Endothelial cell of umbilical vein (primary cell): ENCODE data around the gene SCN10A. TPM values are rescaled to one million over a fixed set of nuclear protein-coding genes. Genes with fewer than 3 reads are reported as not detected.

Experiments
- BruUV-seq: library from RNA; stranded (reverse); fragments of 400-500 nt; replicated peaks from 2 replicates; lab custom pipeline; 2021; lab: Mats Ljungman, UMichigan
- CTCF ChIA-PET: fragments of 300-600, 350-600 bp; sonication (Branson Sonifier 250); formaldehyde crosslinking; loops from one replicate; lab custom pipeline; 2021; ENCODE audit warnings: antibody characterized with exemption, inconsistent platforms; lab: Charles Lee
- POLR2A ChIA-PET: fragments of 300-600, 350-600 bp; sonication (Branson Sonifier 250); formaldehyde crosslinking; loops from one replicate; lab custom pipeline; 2021; ENCODE audit warnings: antibody characterized with exemption, inconsistent platforms; lab: Charles Lee
- DNase-seq: peaks from one replicate; pipeline ENCODE4 v3.0.0-alpha.2; 2011; ENCODE audit warnings: low read depth, low spot score
- FAIRE-seq: peaks from 2 replicates; lab custom pipeline; 2011; peaks lifted over from hg19 to GRCh38; lab: Jason Lieb, UNC
- H2AFZ ChIP-seq: 2 replicates; pipeline ENCODE4 v1.6.0; 2012; ENCODE audit warnings: low read depth, low read length, control low read depth, inconsistent platforms
- H3K27ac ChIP-seq: 2 replicates; pipeline ENCODE4 v1.5.1; 2011; ENCODE audit warnings: low read depth, mild to moderate bottlenecking, control low read depth, low read length, moderate library complexity; ENCODE audit not compliant: insufficient read depth
- H3K27me3 ChIP-seq, 2 experiments: 2 replicates each; pipeline versions ENCODE4 v1.6.0 to v1.6.1; 2011; ENCODE audit warnings: low read length in 2 of 2, mixed read lengths in 1 of 2; ENCODE audit not compliant: control insufficient read depth in 2 of 2, insufficient read depth in 2 of 2
- H3K36me3 ChIP-seq, 2 experiments: 2 replicates in 1 of 2; 3 replicates in 1 of 2; pipeline ENCODE4 v1.5.1; 2011; ENCODE audit warnings: low read length in 2 of 2, mild to moderate bottlenecking in 1 of 2, moderate library complexity in 1 of 2; ENCODE audit not compliant: control insufficient read depth in 2 of 2, insufficient read depth in 2 of 2; ENCODE audit errors: extremely low read depth in 1 of 2
- H3K4me1 ChIP-seq: 3 replicates; pipeline ENCODE4 v1.5.1; 2011; ENCODE audit warnings: mild to moderate bottlenecking, low read length; ENCODE audit not compliant: control insufficient read depth, insufficient read depth; ENCODE audit errors: extremely low read depth
- H3K4me2 ChIP-seq: 2 replicates; pipeline ENCODE4 v1.6.1; 2011; ENCODE audit warnings: low read length, control low read depth, mixed read lengths; ENCODE audit not compliant: insufficient read depth
- H3K4me3 ChIP-seq, 3 experiments: fragments of 200-600 bp in 1 of 3; sonication (generic), shearing (Covaris generic) in 1 of 3; replicated peaks in 1 of 3; 2 replicates each; pipeline ENCODE4 v1.5.1; 2011 to 2016; ENCODE audit warnings: control low read depth in 3 of 3, low read length in 3 of 3, mild to moderate bottlenecking in 2 of 3, inconsistent platforms in 1 of 3, low read depth in 1 of 3, moderate library complexity in 1 of 3; ENCODE audit not compliant: insufficient read depth in 1 of 3
- H3K79me2 ChIP-seq: 2 replicates; pipeline ENCODE4 v1.6.0; 2012; ENCODE audit warnings: low read length, inconsistent platforms; ENCODE audit not compliant: control insufficient read depth, insufficient read depth
- H3K9ac ChIP-seq: replicated peaks from 2 replicates; pipeline ENCODE3; 2011; ENCODE audit warnings: low read length, control low read depth; ENCODE audit not compliant: insufficient read depth; ENCODE audit errors: extremely low read depth
- H3K9me1 ChIP-seq: replicated peaks from 3 replicates; pipeline ENCODE4 v1.6.0; 2011; ENCODE audit warnings: mild to moderate bottlenecking, low read length; ENCODE audit not compliant: control insufficient read depth, insufficient read depth; ENCODE audit errors: extremely low read depth
- H3K9me3 ChIP-seq: replicated peaks from 2 replicates; pipeline ENCODE4 v1.5.1; 2012; ENCODE audit warnings: low read length, inconsistent platforms; ENCODE audit not compliant: control insufficient read depth, insufficient read depth
- H4K20me1 ChIP-seq: replicated peaks from 2 replicates; pipeline ENCODE3; 2011; ENCODE audit warnings: mild to moderate bottlenecking, low read length; ENCODE audit not compliant: control insufficient read depth, insufficient read depth; ENCODE audit errors: extremely low read depth
- CTCF ChIP-seq, 2 donors: IDR thresholded peaks; 1 replicate in 1 of 2; 2 replicates in 1 of 2; pipeline ENCODE4 v1.5.1; 2011; ENCODE audit warnings: low read length in 2 of 2, mild to moderate bottlenecking in 2 of 2, moderate library complexity in 2 of 2, control low read depth in 1 of 2, inconsistent platforms in 1 of 2, low read depth in 1 of 2; ENCODE audit not compliant: insufficient read depth in 1 of 2; ENCODE audit errors: extremely low read depth in 1 of 2
- EZH2 ChIP-seq: IDR thresholded peaks from 2 replicates; pipeline ENCODE4 v1.6.1; 2012; ENCODE audit warnings: borderline replicate concordance, low read depth, mild to moderate bottlenecking, moderate library complexity, low read length, inconsistent platforms; ENCODE audit not compliant: severe bottlenecking
- FOS ChIP-seq: IDR thresholded peaks from 2 replicates; pipeline ENCODE4 v1.6.1; 2011; ENCODE audit warnings: mild to moderate bottlenecking, low read length, moderate library complexity, borderline replicate concordance; ENCODE audit not compliant: insufficient read depth
- GATA2 ChIP-seq: IDR thresholded peaks from 2 replicates; pipeline ENCODE4 v1.7.0; 2011; ENCODE audit warnings: low read depth, mild to moderate bottlenecking, moderate library complexity, mixed read lengths, low read length; ENCODE audit not compliant: insufficient read length, insufficient read depth
- JUN ChIP-seq: IDR thresholded peaks from 2 replicates; pipeline ENCODE4 v1.6.1; 2011; ENCODE audit warnings: borderline replicate concordance, low read depth; ENCODE audit not compliant: insufficient read length, insufficient read depth
- MYC ChIP-seq: IDR thresholded peaks from one replicate; pipeline ENCODE4 v1.6.1; 2011; ENCODE audit warnings: mild to moderate bottlenecking, low read depth, low read length
- POLR2A ChIP-seq: IDR thresholded peaks from 2 replicates; pipeline ENCODE4 v1.6.1; 2012; ENCODE audit warnings: low read depth, mild to moderate bottlenecking, control low read depth, low read length
- POLR2AphosphoS5 ChIP-seq: IDR thresholded peaks from 2 replicates; pipeline ENCODE4 v1.6.1; 2012; ENCODE audit warnings: low read depth, mild to moderate bottlenecking, control low read depth, low read length, moderate library complexity; ENCODE audit not compliant: insufficient read depth
- dilution Hi-C: fragments of 300-500 bp; cut with MboI; formaldehyde crosslinking; loops from one replicate; pipeline ENCODE4 v1.15.0; 2019; ENCODE audit warnings: low sequenced_read_pairs; ENCODE audit not compliant: extremely low pct_ligation_motif_present
- intact Hi-C: fragments of 100-400 bp; cut with micrococcal nuclease; formaldehyde crosslinking; loops from one replicate; pipeline ENCODE4 v1.10.0; 2022
- polyA plus RNA-seq, 4 experiments: library from polyadenylated mRNA; depleted of rRNA in 3 of 4; stranded (reverse) in 3 of 4; unstranded in 1 of 4; fragments of >200 nt; gene quantifications; 2 replicates each; pipeline versions ENCODE4 v1.2.1 to v1.2.3, GENCODE V29; 2011 to 2012; ENCODE audit warnings: missing spikeins in 1 of 4
- total RNA-seq: library from RNA; stranded (reverse); gene quantifications from 2 replicates; pipeline ENCODE4 v1.2.3, GENCODE V29; 2021
- TF ChIP-seq, protein P1 (sequence below): IDR thresholded peaks from 2 replicates; pipeline ENCODE4 v1.6.1; 2011; ENCODE audit not compliant: insufficient read depth, insufficient read length

Gene SCN10A
- total and polyA plus RNA-seq, 2 donors (not counting 3 experiments of a cell fraction or from before 2014, with no cell fraction given) = 0.07 TPM; not detected in 1

DNA sequence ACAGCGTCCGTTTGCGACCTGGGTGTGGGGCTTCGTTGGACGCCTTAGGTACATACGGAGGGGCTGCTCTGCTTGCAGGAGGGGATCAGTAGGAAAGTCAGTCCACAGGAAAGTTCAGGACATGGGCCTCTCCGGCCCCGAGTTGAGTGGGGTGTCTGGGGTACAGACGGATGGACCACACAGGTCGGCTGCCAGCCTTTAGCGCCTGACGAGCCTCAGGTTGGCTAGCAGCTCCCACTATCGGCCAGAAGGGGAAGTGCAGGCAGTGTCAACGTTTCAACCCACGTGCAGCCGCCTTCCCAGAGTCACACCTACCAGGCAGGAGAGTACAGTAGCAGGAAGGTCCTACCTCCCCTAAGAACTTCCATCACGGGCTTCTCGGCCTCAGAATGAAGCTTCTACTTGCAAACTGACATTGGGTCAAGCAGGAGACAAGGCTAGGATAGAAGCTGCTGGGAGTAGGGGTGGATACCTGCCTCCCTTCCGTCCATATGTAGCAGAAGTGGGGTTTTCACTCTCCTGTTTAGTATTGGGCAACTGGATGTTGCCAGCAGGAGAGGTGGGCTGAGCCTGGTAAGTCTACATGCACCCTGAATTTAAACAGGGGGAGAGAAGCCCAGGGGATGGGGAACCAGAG, 164.7 kb downstream of the SCN10A start:
- peaks cover 10% of the 10 kb centered on the region for H3K4me1 ChIP-seq
- DNase-seq = peak; percentile 71
- H3K36me3 ChIP-seq = no peaks in the 10 kb centered on the region
- no peaks in the 10 kb centered on the region for H3K27me3 ChIP-seq
- no peaks in the 10 kb centered on the region for H4K20me1 ChIP-seq
- H3K27ac ChIP-seq = no peak overlapping the region
- POLR2A ChIA-PET = interaction anchor here (0.6 kb wide), 1 partner anchor 183 kb away, joined by 3 read pairs; no protein-coding TSS in a partner anchor
- FAIRE-seq = peak; percentile 86
- H3K9me3 ChIP-seq = no peaks in the 10 kb centered on the region
- CTCF ChIA-PET = interaction anchor here (0.6 to 14.0 kb wide), 31 partner anchors 8 to 654 kb away, joined by 3 to 455 read pairs (median 4); partner anchors contain the start of genes EXOG and XYLB
- TF ChIP-seq EZH2 (no peak), JUN (no peak), GATA2 (no peak), MYC (peak; percentile 67), FOS (no peak), POLR2AphosphoS5 (no peak), POLR2A (no peak), CTCF (IDR thresholded peaks at IDR 0.05; ENCODE audit: extremely low read depth in 1 of 2, insufficient read depth in 1 of 2, low read depth in 1 of 2, low read length in 2 of 2) (peak; percentile 93 to 100)
- TF ChIP-seq, protein P1, sequence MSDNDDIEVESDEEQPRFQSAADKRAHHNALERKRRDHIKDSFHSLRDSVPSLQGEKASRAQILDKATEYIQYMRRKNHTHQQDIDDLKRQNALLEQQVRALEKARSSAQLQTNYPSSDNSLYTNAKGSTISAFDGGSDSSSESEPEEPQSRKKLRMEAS = peak; percentile 92
- intact Hi-C loops = loop anchor here (1.0 to 10.0 kb wide), 6 partner anchors 71 to 516 kb away; partner anchors contain the start of genes ACAA1, EXOG, MYD88 and XYLB
- dilution Hi-C loops = no loop called here
- peak overlapping the region; percentile 78 for H2AFZ ChIP-seq
- no peak overlapping the region for H3K9ac ChIP-seq
- no peak overlapping the region for H3K4me3 ChIP-seq
- peaks cover 3% of the 10 kb centered on the region for H3K79me2 ChIP-seq
- no TSS peak for BruUV-seq
- H3K4me2 ChIP-seq = no peak overlapping the region
- no peaks in the 10 kb centered on the region for H3K9me1 ChIP-seq
